SH-SY5Y (cell line): ENCODE results near the gene TCTA.

Experiments
- GATA2 ChIP-seq: IDR thresholded peaks from 2 replicates; pipeline ENCODE4 v1.6.1; 2011; ENCODE audit warnings: mild to moderate bottlenecking, low read depth, low read length
- GATA3 ChIP-seq: IDR thresholded peaks from 2 replicates; pipeline ENCODE4 v1.6.1; 2011; ENCODE audit warnings: low read depth, mild to moderate bottlenecking, low read length, moderate library complexity

Gene TCTA

DNA sequence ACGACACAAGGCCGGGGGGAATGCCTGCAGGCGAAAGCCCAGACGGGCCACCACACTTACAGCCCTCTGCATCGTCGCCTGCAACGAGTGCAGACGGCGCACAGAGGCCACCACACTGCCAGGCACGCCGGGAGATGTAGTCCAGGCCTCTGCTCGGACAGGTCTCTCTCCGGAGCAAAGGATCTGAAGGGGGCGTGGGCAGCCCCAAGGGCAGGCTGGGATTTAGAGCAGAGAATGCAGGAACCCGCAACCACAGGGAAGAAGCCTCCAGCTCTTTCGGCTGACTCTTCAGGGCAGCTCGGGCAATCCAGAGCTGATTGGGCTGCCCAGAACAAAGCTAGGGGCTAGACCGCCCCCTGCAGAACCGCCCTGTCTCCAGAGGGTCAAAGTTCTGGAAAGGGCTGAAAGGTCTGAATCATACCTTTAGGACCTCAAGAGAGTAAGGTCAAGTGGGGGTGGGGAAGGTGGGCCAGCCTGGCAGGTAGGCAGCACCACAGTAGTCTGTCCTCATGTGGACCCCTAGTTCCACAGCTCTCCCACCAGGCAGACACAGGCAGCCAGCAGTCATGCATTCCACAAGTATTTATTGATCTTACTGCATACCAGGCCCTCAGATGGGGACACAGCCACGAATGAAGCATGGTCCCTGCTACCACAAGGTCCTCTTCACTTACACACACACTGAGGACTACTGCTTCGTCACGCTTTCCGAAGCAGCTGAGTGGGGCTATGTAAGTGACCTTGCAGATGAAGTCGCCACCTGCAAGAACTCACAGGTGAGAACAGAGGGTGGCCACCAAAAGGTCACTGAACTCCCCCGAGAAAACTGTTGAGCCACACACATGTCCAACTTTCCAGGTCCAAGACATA is 10.4 kb downstream of the TCTA start, which contains the start of gene AMT:
TSS of gene AMT (minus strand) at position 95 of the 870 bp plus-strand sequence. CDS start at position 72, 23 bp downstream.
- TF ChIP-seq GATA3 (no peak), GATA2 (no peak)

DNA sequence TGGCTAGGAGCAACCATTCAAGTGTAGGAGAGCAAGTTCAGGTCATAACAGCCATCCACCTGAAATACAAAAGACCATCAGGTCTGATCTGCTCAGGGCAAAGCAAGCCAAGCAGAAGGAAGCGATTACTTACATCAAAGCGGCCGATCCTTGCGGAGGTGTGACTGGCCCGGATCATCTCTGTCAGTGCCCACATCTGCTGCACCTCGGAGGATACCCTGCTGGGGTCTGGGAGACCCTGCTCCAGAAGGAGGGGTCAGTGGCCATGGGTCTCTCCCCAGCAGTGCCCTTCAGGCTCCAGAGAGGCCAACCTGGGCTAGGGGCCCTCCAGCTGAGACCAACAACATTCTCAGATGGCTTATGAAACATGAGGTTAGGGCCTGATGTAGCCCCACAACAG is 12.6 kb downstream of the TCTA start:
- TF ChIP-seq GATA2 (no peak), GATA3 (no peak)

DNA sequence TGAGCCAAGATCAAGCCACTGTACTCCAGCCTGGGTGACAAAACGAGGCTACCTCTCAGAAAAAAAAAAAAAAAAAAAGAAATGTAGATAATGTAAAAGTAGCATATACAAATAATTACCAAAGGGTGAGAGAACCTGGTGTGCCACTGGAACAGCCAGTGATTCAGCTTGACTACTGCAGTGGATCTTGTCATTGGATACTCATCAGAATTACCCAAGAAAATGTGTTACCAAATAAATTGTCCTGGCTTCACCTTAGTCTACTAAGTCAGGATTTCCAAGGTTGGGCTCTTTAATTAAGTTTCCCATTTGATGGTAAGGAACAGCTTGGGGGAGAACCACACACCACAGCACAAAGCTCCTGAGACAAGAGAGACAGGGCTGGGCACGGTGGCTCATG is 15.4 kb downstream of the TCTA start:
- no peak for TF ChIP-seq GATA3
- no peak for TF ChIP-seq GATA2

DNA sequence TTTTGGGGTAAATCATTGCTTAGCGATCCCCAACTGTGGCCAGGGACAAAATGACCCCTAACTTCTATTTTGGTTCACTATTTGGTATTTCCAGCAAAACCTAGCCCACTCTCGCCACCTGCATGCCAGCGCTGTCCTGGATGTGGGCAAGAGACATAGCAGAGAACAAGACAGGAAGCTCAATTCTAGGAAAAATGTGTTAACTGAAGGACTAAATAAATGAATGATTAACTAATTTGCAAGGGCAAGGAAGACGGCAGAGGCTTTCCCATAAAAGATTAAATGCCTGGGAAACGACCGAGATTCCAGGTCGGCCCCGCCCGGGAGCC is 16.5 kb downstream of the TCTA start:
- TF ChIP-seq GATA2 (no peak), GATA3 (no peak)

DNA sequence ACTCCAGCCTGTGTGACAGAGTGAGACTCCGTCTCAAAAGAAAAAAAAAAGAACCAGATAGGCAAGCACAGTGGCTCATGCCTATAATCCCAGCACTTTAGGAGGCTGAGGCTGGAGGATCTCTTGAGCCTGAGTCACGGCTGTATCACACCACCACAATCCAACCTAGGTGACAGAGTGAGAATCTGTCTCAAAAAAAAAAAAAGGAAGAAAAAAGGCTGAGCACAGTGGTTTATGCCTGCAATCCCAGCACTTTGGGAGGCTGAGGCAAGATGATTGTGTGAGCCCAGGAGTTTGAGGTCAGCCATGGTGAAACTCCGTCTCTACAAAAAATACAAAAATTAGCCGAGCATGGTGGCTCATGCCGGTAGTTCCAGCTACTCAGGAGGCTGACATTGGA is 22.5 kb downstream of the TCTA start:
- no peak for TF ChIP-seq GATA3

DNA sequence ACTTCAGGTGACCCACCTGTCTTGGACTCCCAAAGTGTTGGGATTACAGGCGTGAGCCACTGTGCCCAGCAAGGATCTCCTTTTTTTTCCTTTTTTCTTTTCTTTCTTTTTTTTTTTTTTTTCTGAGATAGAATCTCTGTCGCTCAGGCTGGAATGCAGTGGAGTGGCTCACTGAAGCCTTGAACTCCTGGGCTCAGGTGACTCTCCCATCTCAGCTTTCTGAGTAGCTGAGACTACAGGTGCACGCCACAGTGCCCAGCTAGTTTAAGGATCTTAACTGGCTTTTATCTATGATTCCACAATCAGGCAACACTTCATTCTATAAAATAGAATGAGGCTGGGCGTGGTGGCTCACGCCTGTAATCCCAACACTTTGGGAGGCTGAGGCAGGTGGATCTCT is 33.2 kb downstream of the TCTA start:
- no peak for TF ChIP-seq GATA3
- no peak for TF ChIP-seq GATA2

DNA sequence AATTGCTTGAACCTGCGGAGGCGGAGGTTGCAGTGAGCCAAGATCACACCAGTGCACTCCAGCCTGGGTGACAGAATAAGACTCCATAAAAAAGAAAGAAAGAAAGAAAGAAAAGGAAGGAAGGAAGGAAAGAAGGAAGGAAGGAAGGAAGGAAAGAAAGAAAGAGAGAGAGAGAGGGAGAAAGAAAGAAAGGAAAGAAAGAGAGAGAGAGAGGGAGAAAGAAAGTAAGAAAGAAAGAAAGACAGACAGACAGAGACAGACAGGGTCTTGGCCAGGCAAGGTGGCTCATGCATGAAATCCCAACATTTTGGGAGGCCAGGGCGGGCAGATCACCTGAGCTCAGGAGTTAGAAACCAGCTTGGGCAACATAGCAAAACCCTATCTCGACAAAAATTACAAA is 41.4 kb downstream of the TCTA start:
- TF ChIP-seq GATA3 (no peak), GATA2 (no peak)

DNA sequence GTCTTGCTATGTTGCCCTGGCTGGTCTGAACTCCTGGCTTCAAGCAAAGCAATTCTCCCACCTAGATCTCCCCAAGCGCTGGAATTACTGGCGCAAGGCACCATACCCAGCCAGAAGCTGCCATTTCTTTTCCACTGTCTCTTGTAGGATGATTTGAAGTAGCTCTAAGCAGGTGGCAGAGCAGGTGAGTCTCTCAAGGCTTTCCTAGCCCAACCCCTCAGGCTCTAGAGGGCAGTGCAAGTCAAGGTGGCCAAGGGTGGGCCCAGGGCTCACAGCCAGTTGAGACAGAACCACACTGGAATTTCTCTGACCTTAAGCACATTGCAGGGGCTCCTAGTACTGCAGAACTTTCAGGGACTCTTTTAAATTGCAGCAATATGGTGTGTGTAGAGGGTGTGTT is 42.2 kb downstream of the TCTA start:
- TF ChIP-seq GATA2 (no peak), GATA3 (no peak)

DNA sequence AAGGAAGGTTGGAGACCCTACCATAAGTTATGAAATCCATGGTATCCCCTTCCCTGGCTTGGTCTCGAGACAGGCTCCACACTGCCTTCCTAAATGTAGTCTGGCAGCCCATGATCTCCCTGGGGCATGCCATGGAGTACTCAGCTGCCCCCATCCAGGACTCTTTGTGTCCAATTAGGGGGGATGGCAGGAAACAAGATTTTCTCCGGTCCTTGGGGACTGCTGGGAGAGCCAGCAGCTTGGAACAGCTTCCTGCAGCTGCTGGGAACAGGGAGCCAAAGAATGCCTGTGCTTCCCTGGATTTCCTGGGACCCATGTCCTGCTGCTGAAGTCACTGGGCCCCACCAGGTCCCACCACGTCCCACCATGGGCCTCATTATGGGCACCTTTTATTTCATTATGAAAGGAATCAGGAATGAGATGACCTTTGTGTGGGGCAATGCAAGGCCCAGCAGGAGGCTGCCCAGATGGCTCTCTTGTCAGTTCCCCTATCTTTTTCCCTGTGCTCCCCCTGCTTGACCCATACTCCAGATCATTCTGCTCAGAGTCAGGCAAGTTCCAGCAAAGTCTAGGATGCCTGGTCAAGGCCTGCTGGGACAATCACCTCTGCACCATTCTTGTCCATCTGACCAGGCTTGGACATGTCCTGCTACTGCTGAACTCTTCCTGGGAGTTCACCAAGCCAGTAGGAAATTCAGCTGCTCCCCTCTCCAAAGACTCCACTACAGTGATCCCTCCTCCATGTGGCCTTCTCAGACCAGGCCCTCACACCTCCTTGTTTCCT is 42.9 kb downstream of the TCTA start:
- TF ChIP-seq GATA3 (no peak), GATA2 (no peak)

DNA sequence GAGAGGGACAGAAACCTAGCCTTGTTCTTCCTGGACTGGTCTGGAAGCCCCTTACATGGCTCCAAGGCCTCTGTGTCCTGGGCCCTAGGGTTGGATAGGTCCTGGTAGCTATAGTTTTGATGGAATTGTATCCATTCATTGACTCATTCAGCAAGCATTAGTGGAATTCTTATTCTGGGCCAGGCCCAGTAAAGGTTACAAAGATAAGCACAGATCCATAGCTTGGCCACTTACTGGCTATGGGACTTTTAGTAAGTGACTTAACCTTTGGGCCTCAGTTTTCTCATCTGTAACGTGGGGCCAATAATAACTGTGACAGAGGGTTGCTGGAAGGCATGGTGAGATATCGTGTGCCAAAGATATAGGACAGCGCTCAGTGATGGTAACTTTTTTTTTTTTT is 44.2 kb downstream of the TCTA start:
- no peak for TF ChIP-seq GATA3
- no peak for TF ChIP-seq GATA2

DNA sequence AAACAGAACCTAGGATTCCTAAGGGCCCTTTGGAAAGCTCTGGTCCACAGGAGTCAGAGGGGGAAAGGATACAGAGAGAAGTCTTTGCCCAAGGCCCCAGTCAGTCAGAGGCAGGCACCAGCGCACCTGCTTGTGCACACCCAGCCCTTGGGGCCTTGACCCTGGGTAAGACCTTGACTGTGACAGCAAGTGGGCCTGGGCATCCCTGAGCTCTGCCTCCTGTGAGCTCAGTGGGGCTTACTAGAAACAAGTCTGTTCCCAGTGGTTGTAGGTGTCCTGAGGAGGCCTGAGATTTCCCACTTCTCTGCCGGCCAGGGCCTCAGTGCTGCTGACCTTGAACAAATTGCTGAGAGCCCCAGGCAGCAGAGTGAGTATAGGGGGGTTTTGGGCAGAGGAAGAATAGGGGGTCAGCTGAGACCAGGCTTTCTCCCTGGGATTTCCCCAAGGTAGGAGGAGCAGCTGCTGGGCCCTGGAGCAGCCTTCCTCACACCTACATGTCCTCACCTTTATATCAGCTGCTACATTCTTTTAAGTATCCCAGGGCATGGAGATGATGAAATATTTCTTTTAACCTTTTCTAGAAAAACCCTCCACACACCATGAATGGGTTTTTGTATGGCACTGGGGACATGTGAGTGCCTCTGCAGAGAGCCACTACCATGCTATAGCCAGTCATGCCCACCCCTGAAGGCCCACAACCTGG is 48.1 kb downstream of the TCTA start:
- TF ChIP-seq GATA3: no peak

DNA sequence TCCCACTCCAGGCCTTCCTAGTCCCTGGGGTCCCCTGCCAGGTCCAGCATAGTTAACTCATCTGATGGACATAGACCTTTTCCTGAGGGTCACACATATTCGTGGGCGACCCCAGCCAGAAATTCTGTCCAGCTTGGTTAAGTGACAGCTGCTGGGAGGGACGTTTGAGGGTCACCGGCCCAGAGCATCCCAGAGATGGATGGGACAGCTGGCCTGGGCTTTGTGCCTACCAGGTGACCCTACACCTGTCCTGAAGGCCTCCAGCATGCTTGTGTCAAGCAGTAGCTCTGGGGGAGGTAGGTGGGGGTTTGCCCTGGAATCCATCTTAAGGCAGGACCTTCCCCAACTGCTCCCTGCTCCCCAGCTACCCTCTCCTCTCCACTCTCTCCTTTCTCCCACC is 48.7 kb downstream of the TCTA start:
- no peak for TF ChIP-seq GATA3
- TF ChIP-seq GATA2: no peak

DNA sequence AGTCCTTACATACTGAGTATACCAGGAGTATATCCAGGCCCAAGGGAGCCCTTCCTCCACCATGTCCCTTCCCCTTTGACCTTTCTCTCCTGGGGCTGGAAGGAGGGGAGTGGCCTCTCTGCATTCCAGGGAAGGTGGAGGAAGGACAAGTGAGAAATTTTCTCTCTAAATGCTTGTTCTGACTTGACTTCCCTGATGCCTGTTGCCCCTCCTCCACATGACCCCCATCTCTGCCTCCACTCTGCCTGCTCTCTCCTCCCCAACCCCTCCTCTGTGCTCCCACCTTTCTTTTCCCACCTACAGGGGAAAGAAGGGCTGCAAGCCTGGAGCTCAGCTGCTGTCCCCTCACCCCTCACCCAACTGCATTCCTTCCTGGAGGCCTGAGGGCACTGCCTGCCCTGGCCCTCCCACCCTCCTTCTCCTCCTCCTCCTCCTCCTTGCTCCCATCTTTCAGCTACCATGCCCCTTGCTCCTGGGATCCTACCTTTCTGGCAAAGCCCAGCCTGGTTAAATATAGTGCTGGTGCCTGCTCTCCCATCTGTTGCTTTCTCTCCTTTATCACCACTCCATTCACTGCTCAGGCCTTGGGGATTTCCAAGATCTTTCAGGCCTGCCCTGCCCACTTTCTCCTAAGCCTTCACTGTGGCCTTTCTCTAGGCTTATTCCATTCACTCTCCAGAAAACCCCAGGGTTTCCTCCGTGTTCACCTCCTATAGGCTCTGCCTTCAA is 49.4 kb downstream of the TCTA start:
- TF ChIP-seq GATA3 (no peak), GATA2 (no peak)

DNA sequence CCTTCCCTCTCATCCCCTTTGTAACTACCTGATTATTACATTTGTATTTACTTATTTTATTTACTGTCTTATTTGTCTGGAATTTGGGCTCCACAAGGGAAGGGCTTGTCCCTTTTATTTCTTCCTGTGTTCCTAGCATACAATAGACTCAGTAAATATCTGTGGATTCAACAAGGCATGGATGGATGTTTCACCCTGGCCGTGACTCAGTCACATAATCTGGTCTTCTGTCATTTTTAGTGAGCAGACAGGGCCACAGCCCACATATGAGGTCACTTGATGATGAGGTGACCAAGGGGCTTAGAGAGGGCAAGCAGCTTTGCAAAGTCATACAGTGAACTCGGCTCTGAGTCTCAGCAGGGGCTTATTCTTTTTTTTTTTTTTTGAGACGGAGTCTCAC is 50.0 kb downstream of the TCTA start:
- no peak for TF ChIP-seq GATA3
